Esophagus muscularis mucosa (tissue), 3 donors: ENCODE measurements around the gene TUBB4A.

Experiments
- CTCF ChIP-seq, 3 experiments: fragments of 200-600 bp in 2 of 3; fragments of 450-650 bp in 1 of 3; sonication (generic) in 2 of 3; IDR thresholded peaks; one replicate each; pipeline ENCODE4 v1.5.1; 2017 to 2019; ENCODE audit warnings: antibody characterized with exemption in 3 of 3, mild to moderate bottlenecking in 2 of 3, moderate library complexity in 1 of 3
- POLR2AphosphoS5 ChIP-seq, 2 donors: sonication (generic); formaldehyde crosslinking; IDR thresholded peaks; one replicate each; pipeline ENCODE4 v1.6.1; 2017; ENCODE audit warnings: antibody characterized with exemption in 2 of 2

GRCh38 chr19:6476896-6477431 is 25.1 kb downstream of the TUBB4A start:
- TF ChIP-seq CTCF (IDR thresholded peaks at IDR 0.05) (no peak), POLR2AphosphoS5 (IDR thresholded peaks at IDR 0.05) (no peak)
